HepG2 (cell line): ENCODE data around the gene TEX19. TPM values are rescaled to one million over a fixed set of nuclear protein-coding genes. Genes with fewer than 3 reads are reported as not detected.

Experiments
- ERF ChIP-seq: IDR thresholded peaks from 2 replicates; pipeline ENCODE4 v1.6.1; 2018; ENCODE audit warnings: missing biosample characterization, missing genetic modification reagents
- HMG20A ChIP-seq: IDR thresholded peaks from 2 replicates; pipeline ENCODE4 v1.6.1; 2016; ENCODE audit warnings: borderline replicate concordance
- HNRNPUL1 ChIP-seq: fragments of 200-400 bp; formaldehyde crosslinking; IDR thresholded peaks from 2 replicates; pipeline ENCODE4 v1.6.1; 2017; ENCODE audit warnings: low read depth, mild to moderate bottlenecking, low read length, moderate library complexity
- KLF11 ChIP-seq: IDR thresholded peaks from 2 replicates; pipeline ENCODE4 v1.6.1; 2016; ENCODE audit warnings: missing compliant biosample characterization
- MAFK ChIP-seq, 2 experiments: IDR thresholded peaks in 1 of 2; conservative IDR thresholded peaks in 1 of 2; 2 replicates each; pipeline ENCODE4 v1.6.1; 2011; ENCODE audit warnings: improper control_type of control experiment in 2 of 2, low read length in 2 of 2
- NFE2L2 ChIP-seq: fragments of 150-350 bp; IDR thresholded peaks from 2 replicates; pipeline ENCODE4 v1.6.1; 2014; ENCODE audit warnings: low read length
- PRDM4 ChIP-seq: sonication (generic); formaldehyde crosslinking; IDR thresholded peaks from 2 replicates; pipeline ENCODE4 v1.9.0; 2021; ENCODE audit warnings: missing genetic modification reagents, borderline replicate concordance
- RAD51 ChIP-seq: fragments of 450-650 bp; IDR thresholded peaks from 2 replicates; pipeline ENCODE4 v1.6.1; 2016; ENCODE audit warnings: borderline replicate concordance
- SP2 ChIP-seq: sonication (generic); formaldehyde crosslinking; IDR thresholded peaks from 2 replicates; pipeline ENCODE4 v1.5.1; 2020; ENCODE audit warnings: mild to moderate bottlenecking, missing genetic modification reagents
- ZNF143 ChIP-seq: sonication (generic); formaldehyde crosslinking; IDR thresholded peaks from 2 replicates; pipeline ENCODE4 v1.4.0; 2020; ENCODE audit warnings: missing genetic modification reagents
- ZNF280D ChIP-seq: sonication (generic); formaldehyde crosslinking; IDR thresholded peaks from 2 replicates; pipeline ENCODE4 v1.5.1; 2020; ENCODE audit warnings: mild to moderate bottlenecking, missing genetic modification reagents
- ZNF318 ChIP-seq: sonication (generic); formaldehyde crosslinking; IDR thresholded peaks from 2 replicates; pipeline ENCODE4 v1.4.0; 2020; ENCODE audit warnings: mild to moderate bottlenecking, missing genetic modification reagents
- ZSCAN12 ChIP-seq: sonication (generic); formaldehyde crosslinking; IDR thresholded peaks from 2 replicates; pipeline ENCODE4 v1.9.0; 2021; ENCODE audit warnings: mild to moderate bottlenecking, missing genetic modification reagents
- ZSCAN9 ChIP-seq: IDR thresholded peaks from 2 replicates; pipeline ENCODE4 v1.6.1; 2016; ENCODE audit warnings: borderline replicate concordance
- polyA plus RNA-seq, 8 experiments: library from polyadenylated mRNA; depleted of rRNA in 3 of 8; stranded (reverse) in 7 of 8; unstranded in 1 of 8; fragments of >200 nt; fragmentation: Illumina TruSeq in 4 of 8; extraction: Trizol in 4 of 8; gene quantifications; 2 replicates each; pipeline versions ENCODE4 v1.2.1 to v1.2.3, GENCODE V29; 2011 to 2016; ENCODE audit warnings: low read depth in 4 of 8, missing spikeins in 1 of 8, mixed read lengths in 1 of 8; ENCODE audit not compliant: insufficient read depth in 1 of 8
- total RNA-seq, 5 experiments: library from RNA; depleted of rRNA; stranded (reverse); fragments of >200 nt; fragmentation: Illumina TruSeq; extraction: Trizol; gene quantifications; 2 replicates each; pipeline ENCODE4 v1.2.3, GENCODE V29; 2016; ENCODE audit warnings: low read depth in 1 of 5

The TEX19 gene
- total and polyA plus RNA-seq, 2 of the 13 experiments (the other 11 are each of a cell fraction or from before 2014, with no cell fraction given), result 1.3 to 6.0 TPM

- TF ChIP-seq NFE2L2 (no peak), HNRNPUL1 (no peak), HMG20A (CRISPR knock-in tag) (no peak), MAFK (conservative IDR thresholded peaks at IDR 0.05 in 1 of 2, IDR thresholded peaks at IDR 0.05 in 1 of 2; ENCODE audit: low read length in 2 of 2) (no peak), PRDM4 (CRISPR knock-in tag) (no peak), KLF11 (no peak), RAD51 (no peak), ZNF280D (CRISPR knock-in tag) (no peak), ERF (peak; percentile 44; the same call in 1 of the 2 replicates), SP2 (no peak), ZNF318 (CRISPR knock-in tag) (no peak), ZNF143 (peak; percentile 23; the same call in 1 of the 2 replicates), ZSCAN9 (0 out of 2 replicates have a peak, but pooled peaks have one; percentile 49), ZSCAN12 (CRISPR knock-in tag) (no peak)
Measured at GRCh38 chr17:82320140-82320840, 38.8 kb upstream of the TEX19 start (continued).
